Islet precursor cell (in vitro differentiated cells): Measurements from ENCODE around the gene RIMS1.

ENCODE experiments used
- DNase-seq: peaks from one replicate; pipeline ENCODE4 v3.0.0-alpha.2; 2018

RIMS1 gene

GRCh38 chr6:72420409-72420808, 534.1 kb downstream of the RIMS1 start:
- no peak for DNase-seq

DNA sequence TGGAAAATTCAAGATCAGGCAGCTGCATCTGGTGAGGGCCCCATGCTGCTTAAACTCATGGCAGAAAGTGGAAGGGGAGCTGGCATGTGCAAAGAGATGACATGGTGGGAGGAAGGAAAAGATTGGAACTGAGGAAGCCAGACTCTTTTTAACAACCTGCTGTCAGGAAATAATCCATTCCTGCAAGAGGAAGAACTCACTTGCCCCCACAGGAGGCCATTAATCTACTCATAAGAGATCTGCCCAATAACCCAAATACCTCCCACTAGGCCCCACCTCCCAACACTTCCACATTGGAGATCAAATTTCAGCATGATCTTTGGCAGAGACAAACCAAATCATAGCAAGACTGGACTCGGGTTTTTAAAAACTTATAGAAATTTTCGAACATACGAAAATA, 535.0 kb downstream of the RIMS1 start:
- DNase-seq, result no peak

GRCh38 chr6:72422171-72422570, 535.8 kb downstream of the RIMS1 start:
- no peak for DNase-seq

DNA sequence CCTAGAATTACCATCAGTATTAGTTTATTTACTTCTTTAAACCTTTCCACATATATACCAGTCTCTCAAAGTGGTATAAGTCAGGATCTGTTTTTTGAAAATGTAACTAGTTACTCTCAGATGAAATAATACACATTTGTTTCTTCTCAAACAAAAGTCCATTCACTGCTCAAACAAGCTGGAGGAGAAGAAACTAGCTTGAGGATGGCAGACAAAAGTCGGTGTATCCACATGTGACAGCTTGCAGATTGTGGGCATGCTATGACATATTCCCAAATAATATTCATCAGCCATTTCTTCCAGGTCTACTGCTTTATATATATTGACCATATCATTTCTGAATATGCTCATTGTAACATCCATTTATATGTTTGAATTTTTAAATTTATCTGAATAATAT, 538.1 kb downstream of the RIMS1 start:
- DNase-seq, result no peak

- DNase-seq, result no peak
These were observed 538.8 kb downstream of the RIMS1 start for GRCh38 chr6:72425003-72425681.

- no peak for DNase-seq
These were observed 554.3 kb downstream of the RIMS1 start for GRCh38 chr6:72440611-72441010.

DNA sequence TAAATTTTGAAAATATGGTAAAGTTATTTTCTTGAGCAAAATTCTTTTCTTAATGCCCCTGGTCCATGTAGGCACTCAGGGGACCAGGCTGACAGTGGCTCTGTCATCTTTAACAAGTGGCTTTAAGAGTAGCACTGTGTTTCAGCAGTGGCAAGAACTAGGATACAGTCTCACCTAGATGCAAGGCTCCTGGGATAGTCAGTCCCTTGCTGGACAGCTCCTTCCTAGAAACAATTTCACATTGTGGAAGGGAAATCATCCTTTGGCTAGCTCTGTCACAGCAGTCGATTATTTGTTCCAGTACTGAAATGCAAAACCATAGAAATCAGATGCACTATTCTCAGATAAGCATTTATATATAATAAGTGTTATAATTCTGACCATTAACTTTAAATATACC, 560.1 kb downstream of the RIMS1 start:
- DNase-seq, result peak; percentile 49
